ENCODE results near the gene S100A5.
"Not testable (repeated sequence)": the region's sequence is repeated elsewhere in the genome, so short reads cannot be mapped to it uniquely, and the experiment has no call there.

Gene S100A5

GRCh38 chr1:153540394-153541361 is at the start of gene S100A5:
Gene S100A5, minus strand, starts transcription at chr1:153540934. Its CDS starts 743 bp downstream, at chr1:153540191.
- in situ Hi-C loops (cut with MboI; ENCODE audit: low sequenced_read_pairs), result loop anchor here (25.0 kb wide), 1 partner anchor 447 kb away; the partner anchor contains the start of genes JTB, RAB13 and RPS27

- in situ Hi-C loops (cut with MboI; ENCODE audit: low sequenced_read_pairs), result no loop called here
Measured at GRCh38 chr1:153588482-153588881, 47.7 kb upstream of the S100A5 start.

- in situ Hi-C loops (cut with MboI; ENCODE audit: low sequenced_read_pairs), result not testable (repeated sequence)
Measured at GRCh38 chr1:153588033-153588432, 47.3 kb upstream of the S100A5 start.

GRCh38 chr1:153587314-153587713 is 46.6 kb upstream of the S100A5 start:
- in situ Hi-C loops (cut with MboI; ENCODE audit: low sequenced_read_pairs), result no loop called here

GRCh38 chr1:153586347-153586746 is 45.6 kb upstream of the S100A5 start:
- in situ Hi-C loops (cut with MboI; ENCODE audit: low sequenced_read_pairs), result no loop called here

- in situ Hi-C loops (cut with MboI; ENCODE audit: low sequenced_read_pairs), result no loop called here
Measured at GRCh38 chr1:153585006-153585405, 44.3 kb upstream of the S100A5 start.

- in situ Hi-C loops (cut with MboI; ENCODE audit: low sequenced_read_pairs), result no loop called here
Measured at GRCh38 chr1:153583976-153584375, 43.2 kb upstream of the S100A5 start.

- in situ Hi-C loops (cut with MboI; ENCODE audit: low sequenced_read_pairs), result not testable (repeated sequence)
Measured at GRCh38 chr1:153583514-153583913, 42.8 kb upstream of the S100A5 start.

- in situ Hi-C loops (cut with MboI; ENCODE audit: low sequenced_read_pairs), result not testable (repeated sequence)
Measured at GRCh38 chr1:153582836-153583235, 42.1 kb upstream of the S100A5 start.

- in situ Hi-C loops (cut with MboI; ENCODE audit: low sequenced_read_pairs), result no loop called here
Measured at GRCh38 chr1:153578936-153579335, 38.2 kb upstream of the S100A5 start.

- in situ Hi-C loops (cut with MboI; ENCODE audit: low sequenced_read_pairs), result no loop called here
Measured at GRCh38 chr1:153578490-153578889, 37.8 kb upstream of the S100A5 start.

- in situ Hi-C loops (cut with MboI; ENCODE audit: low sequenced_read_pairs), result no loop called here
Measured at GRCh38 chr1:153577624-153578051, 36.9 kb upstream of the S100A5 start.

- in situ Hi-C loops (cut with MboI; ENCODE audit: low sequenced_read_pairs), result no loop called here
Measured at GRCh38 chr1:153577138-153577537, 36.4 kb upstream of the S100A5 start.

- in situ Hi-C loops (cut with MboI; ENCODE audit: low sequenced_read_pairs), result not testable (repeated sequence)
Measured at GRCh38 chr1:153575497-153575896, 34.8 kb upstream of the S100A5 start.

GRCh38 chr1:153575081-153575491 is 34.4 kb upstream of the S100A5 start:
- in situ Hi-C loops (cut with MboI; ENCODE audit: low sequenced_read_pairs), result not testable (repeated sequence)

GRCh38 chr1:153573351-153573750 is 32.6 kb upstream of the S100A5 start:
- in situ Hi-C loops (cut with MboI; ENCODE audit: low sequenced_read_pairs), result loop anchor here (5.0 kb wide), 1 partner anchor 44 kb away; the partner anchor contains the start of gene S100A14

GRCh38 chr1:153572569-153573015 is 31.9 kb upstream of the S100A5 start:
- in situ Hi-C loops (cut with MboI; ENCODE audit: low sequenced_read_pairs), result loop anchor here (5.0 kb wide), 1 partner anchor 45 kb away; the partner anchor contains the start of gene S100A14

- in situ Hi-C loops (cut with MboI; ENCODE audit: low sequenced_read_pairs), result loop anchor here (5.0 kb wide), 1 partner anchor 46 kb away; the partner anchor contains the start of gene S100A14
Measured at GRCh38 chr1:153571706-153572105, 31.0 kb upstream of the S100A5 start.

GRCh38 chr1:153570874-153571273 is 30.1 kb upstream of the S100A5 start:
- in situ Hi-C loops (cut with MboI; ENCODE audit: low sequenced_read_pairs), result loop anchor here (5.0 kb wide), 1 partner anchor 46 kb away; the partner anchor contains the start of gene S100A14

GRCh38 chr1:153569465-153569864 is 28.7 kb upstream of the S100A5 start:
- in situ Hi-C loops (cut with MboI; ENCODE audit: low sequenced_read_pairs), result no loop called here

- in situ Hi-C loops (cut with MboI; ENCODE audit: low sequenced_read_pairs), result no loop called here
Measured at GRCh38 chr1:153568367-153569099, 27.8 kb upstream of the S100A5 start.

Data from HL-60/S4 treated with phorbol 12-myristate 13-acetate at 8.2 ng/mL for 4 days and 3 days (cell line).